HG03565 (cell line): ENCODE results near the gene MVK.

Source experiments
- ATAC-seq: cut with Tn5 transposase; IDR thresholded peaks from one replicate; pipeline ENCODE4 v1.9.1; 2021; ENCODE audit warnings: mild to moderate bottlenecking, moderate library complexity; ENCODE audit not compliant: unreplicated experiment

MVK gene

DNA sequence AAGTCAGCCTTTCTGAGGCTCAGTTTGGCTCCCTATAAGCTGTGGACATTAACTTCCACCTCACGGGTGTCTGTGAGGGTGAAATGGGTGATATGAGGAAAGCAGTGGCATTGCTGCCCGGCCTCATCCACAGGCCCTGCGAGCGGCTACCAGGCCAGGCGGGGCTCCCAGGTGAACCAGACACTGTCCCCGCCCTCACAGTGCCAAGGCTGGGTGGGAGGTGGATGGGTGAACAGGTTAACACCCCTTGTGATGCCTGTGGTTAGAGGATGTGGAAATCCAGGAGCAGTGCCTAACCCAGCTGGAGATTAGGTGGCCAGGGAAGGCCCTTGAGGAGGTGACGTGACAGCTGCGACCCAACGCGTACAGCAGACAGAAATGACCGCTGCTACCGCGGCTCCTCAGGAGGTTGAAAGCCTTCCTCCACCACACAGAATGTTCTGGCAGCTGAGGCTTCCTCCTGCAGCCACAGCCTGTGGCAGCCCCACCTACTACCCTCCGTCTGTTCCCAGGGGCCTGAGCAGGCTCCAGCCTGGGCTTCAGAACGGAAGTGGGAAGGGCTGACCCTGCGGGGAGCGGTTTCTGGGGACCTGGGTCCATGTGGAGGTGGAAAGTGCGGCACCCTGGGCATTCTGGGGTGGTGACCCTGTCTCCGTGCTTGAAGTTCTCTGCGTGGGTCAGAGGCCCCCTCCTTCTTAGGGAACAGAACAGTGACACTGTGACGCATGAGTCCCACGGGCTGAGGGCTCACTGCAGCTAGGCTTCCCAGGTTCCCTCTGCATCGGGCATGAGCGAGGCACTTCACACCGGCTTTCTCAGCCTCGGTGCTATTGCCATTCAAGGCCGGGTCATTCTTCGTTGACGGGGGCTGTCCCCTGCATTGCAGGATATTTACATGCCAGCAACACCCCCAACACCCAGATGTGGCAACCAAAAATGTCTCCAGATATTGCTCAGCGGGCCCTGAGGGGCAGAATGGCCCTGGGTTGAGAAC is 10.0 kb upstream of the MVK start:
- ATAC-seq = no peak

DNA sequence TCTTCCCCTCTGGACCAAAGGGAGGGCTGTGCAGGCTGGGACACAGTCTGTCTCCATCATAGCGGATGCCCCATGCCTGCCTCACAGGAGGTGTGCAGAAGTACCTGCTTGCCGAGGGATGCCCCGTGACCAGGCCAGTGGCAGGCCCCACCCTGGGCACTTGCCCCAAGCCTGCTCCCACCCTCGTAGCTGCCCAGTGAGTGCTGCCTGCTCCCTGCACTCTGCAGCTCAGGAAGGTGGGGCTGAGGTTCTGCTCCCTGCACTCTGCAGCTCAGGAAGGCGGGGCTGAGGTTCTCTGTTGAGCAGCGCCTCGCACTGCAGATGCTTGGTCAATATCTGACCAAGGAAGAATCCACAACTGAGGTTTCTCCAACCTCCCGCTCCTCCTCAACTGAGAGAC is 7.2 kb upstream of the MVK start:
- no peak for ATAC-seq

DNA sequence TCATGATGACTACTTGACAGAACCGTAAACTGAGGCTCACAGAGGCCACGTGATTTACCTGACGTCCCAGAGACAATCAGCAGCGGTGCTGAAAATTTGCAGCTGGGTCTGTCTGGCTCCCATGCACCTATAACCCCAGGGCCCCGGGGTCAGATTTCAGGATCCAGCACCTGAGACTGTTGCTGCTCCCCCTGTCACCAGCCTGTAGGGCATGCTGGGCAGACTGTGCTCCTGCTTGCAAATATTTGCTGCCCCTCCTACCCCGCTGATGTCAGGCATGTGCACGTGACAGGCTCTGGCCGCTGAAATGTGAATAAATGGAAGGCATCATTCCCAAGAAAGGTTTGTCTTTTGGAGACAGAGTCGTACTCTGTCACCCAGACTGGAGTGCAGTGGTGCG is 6.3 kb upstream of the MVK start:
- ATAC-seq = no peak

DNA sequence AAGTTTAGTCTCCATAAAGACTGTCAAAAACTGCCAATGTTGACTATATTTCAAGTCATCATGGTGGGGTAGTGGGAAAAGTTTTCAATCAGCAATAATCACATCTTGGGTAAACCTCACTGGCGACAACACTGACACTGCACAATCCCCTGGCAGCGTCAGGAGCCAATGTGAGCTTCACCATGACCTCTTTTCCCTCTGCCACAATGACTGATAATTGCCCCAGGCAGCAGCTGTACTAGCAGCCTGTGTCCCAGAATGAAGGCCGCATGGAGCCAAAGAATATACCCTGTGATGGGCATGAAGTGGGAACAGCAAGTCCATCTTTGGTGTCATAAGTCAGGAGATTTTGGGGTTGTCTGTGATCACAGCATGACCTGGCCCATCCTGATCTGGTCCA is 5.6 kb upstream of the MVK start:
- no peak for ATAC-seq

DNA sequence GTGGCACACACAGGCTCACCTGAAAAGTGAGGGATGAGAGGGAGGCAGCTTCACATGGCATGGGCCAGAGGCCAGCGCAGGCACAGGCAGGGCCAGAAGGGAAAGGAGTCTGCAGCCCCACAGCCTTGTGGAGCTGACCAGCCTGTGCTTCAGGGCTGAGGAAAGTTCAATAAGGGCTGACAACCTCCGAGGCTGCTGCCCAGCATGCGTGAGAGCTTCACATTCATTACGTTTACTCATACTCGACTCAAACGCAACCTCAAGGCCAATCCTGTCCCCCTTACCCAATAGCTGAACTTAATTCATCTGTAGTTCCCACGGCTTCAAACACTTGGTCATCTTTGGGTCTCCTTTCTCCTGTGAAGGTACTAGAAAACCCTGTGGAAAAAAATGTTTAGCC is 5.1 kb upstream of the MVK start:
- no peak for ATAC-seq

DNA sequence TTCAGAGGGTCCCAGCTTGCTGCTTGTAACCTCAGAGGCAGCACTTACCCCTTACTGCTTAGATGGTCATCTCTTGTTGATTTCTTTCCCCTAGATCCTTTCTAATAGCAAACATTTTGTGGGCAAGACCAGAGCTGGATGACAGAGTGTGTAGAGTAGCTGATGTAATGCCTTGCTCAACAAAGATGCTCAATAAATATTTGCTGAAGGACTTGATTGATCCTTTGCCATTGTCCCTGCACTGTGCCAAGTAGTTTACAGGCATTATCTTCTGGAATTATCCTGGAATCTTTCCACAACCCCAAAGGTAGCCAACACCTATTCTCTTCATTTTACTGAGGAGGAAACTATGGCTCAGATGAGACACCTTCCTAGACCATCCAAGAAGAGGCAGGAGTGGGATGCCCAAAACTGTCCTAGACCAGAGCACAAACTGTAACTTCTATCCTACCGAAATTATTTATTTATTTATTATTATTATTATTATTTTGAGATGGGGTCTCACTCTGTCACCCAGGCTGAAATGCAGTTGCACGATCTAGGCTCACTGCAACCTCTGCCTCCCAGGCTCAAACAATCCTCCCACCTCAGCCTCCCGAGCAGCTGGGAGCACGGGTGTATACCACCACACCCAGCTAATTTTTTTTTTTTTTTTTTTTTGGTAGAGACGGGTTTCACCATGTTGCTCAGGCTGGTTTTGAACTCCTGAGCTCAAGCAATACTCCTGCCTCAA is 1.7 kb upstream of the MVK start:
- no peak for ATAC-seq

DNA sequence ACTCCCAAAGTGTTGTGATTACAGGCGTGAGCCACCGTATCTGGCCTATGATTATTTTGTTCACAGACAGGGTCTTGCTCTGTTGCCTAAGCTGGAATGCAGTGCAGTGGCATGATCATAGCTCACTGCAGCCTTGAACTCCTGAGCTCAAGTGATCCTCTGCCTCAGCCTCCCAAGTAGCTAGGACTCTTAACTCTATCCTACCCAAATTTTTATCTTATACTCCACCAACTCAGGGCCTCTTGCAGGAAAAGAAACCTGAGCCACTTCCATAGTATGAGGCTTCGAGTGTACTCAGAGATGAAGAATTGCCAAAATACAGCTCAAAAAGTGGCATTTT is 1.1 kb upstream of the MVK start:
- ATAC-seq = no peak

DNA sequence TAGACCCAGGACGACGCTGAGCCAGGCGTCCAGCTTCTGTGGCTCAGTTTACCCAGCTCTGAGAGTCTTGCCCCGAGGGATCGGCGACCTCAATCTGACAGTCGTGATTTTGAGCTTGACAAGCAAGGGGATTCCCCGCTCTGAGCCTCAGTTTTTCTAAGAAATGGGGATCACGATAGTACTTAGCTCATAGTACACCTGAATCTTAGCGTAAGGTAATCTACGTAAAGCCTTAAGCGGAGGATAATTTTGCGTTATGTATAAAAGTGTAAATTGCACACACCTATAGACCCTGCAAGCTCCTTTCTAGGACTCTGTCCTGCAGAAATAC is 285 bp downstream of the MVK start:
- no peak for ATAC-seq

DNA sequence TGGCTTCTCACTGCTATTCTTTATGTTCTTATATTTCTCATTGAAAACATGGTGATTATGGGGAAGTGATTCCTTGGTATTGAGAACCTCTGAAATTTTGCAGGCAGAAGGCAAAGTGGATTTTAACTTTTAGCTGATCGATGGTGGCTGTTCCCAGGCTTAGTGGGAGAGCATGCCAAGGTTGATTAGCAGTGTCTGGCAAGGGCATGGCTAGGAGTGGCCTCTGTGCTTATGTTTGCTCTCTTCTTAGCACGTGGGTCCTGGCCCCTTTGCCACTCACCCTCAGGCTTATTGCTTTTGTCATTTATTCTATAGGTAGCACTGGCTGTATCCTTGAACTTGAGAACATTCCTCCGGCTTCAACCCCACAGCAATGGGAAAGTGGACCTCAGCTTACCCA is 2.1 kb downstream of the MVK start:
- no peak for ATAC-seq

DNA sequence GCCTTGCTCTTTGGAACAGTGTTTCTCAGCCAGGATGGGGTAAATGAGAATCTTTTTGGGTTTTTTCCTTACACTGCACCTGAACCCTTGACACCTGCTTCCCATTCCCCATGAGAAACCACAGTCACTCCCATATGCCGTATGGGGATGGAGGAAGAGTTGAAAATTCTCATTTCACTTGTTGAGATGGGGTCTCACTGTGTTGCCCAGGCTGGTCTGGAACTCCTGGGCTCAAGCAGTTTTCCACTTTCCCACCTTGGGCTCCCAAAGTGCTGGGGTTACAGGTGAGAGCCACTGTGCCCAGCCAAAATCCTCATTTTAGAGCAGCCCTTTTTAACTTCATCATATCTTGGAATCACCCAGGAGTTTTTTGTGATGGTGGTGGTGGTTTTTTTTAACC is 3.7 kb downstream of the MVK start:
- ATAC-seq = no peak

DNA sequence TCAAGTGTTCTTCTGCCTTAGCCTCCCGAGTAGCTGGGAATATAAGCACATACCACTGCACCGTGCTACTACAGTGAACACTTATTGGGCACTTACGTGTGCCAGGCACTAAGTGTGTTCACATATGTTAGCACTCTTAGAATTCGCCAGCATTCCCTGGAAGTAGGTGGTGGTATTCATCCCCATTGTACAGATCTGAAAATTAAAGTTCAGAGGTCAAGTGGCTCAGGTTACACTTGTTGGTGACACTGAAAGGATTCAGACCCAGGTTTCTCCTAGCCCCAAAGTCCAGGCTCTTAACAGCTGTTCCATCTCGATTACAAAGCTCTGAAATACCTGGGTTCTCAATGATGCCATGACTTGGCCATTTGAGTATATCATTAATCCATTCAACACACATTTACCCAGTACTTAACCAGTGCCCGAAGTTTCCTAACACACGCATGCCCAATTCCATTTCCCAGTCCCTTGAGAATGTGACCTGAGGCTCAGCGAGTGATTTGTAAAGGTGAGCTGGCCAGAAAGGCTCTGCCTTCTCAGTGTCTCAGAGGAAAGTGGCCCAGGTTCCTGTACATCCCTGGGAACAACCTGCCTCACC is 4.8 kb downstream of the MVK start:
- no peak for ATAC-seq

DNA sequence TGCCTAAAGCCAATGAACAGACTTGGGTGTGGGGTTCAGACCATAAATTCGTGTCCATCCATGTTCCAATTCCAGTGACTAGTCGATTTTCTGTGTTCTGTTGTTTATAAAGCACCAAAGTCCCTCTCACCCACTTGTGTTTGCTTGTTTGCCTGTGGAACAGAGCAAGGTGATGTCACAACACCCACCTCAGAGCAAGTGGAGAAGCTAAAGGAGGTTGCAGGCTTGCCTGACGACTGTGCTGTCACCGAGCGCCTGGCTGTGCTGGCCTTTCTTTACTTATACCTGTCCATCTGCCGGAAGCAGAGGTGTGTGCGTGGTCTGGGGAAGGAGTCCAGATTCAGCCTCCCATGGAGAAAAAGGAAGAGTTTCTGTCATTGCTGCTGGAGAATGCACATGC is 6.0 kb downstream of the MVK start:
- no peak for ATAC-seq

DNA sequence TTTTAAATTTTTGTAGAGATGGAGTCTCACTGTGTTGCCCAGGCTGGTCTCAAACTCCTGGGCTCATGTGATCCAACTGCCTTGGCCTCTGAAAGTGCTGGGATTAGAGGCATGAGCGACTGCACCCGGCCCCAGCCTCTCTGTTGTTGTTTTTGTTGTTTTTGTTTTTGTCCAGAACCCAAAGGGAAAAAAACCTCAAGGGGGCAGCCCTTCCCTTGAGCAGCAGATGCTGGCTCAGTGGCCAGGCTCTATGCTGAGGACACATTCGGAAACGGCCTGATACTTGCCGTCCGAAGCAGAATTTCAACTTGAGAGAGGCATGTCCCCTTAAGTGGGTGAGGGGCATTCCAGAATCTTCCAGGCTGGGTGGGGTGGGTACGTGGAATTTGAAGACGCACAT is 6.7 kb downstream of the MVK start:
- ATAC-seq = no peak

DNA sequence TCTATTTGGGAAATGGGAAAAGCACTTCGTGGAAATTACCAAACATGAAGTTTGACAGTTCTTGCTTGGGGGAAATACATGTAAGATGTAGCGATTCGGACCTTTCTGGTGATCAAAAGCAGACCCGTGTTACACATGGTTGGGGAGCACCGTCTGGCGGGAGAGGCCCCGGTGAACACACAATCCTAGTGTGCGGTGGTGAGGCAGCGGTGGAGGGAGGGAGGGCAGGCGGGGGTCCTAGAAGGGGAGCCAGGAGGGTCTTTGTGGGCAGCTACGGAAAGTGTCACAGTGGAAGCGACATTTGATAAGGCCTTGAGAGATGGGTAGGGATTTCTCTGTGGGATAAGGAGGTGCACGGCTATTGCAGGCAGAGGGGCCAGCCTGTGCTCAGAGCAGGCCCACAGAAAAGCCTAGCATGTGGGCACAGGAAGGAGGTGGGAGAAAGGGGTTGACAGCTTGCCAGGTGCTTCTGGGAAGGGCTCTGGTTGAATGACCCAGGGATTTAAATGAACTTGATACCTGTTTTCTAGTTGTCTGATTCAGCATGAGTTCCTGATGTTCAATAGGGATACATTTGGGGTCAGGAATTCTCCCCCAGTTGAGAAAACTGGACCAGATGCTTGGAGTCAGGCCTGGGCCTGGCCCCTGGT is 7.2 kb downstream of the MVK start:
- no peak for ATAC-seq

DNA sequence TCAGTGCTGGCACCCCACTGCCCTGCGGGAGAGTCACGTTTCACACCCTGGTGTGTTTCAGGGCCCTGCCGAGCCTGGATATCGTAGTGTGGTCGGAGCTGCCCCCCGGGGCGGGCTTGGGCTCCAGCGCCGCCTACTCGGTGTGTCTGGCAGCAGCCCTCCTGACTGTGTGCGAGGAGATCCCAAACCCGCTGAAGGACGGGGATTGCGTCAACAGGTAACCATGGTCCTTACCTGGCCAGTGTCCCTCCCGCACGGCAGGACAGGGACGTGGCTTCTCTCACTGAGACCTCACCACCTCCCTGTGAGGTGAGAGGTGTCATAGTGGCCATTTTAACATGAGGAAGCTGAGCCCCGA is 7.7 kb downstream of the MVK start:
- no peak for ATAC-seq

DNA sequence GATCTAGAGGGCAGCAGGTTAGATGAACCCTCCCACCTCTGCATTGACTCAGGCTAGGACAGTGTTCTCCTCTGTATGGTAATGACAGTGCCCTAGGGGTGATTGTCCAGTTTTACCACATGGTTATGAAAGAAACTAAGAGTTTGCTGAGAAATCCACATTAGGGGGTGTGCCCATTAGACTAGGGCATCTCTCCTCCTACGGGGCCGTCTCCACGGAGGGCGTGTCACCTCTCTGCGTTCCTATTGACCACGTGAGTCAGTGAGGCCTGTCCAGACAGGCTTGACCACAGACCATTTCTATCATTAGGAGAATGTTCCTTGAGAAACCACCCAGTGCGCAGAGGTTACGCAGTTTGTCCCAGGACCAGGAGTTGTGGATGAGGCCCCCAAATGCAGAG is 8.3 kb downstream of the MVK start:
- ATAC-seq = no peak

DNA sequence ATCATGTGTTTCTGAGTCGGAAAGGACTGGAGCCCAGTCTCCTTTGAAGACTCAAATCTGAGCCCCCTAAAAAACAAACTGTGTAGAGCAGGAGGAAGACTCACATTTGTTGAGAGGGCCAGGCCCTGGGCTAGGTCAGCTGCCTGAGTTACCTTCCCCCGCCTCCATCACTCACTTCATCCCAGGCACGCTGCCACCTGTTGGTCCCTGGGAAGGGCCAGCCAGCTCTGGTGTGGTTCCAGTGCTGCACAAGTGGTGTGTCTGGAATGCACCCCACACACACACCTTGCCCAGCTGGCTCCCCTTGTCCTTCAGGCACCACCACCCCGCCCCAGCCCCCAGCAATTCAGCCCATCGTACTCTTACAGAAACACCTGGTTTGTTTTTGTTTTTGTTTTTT is 9.0 kb downstream of the MVK start:
- ATAC-seq = no peak

DNA sequence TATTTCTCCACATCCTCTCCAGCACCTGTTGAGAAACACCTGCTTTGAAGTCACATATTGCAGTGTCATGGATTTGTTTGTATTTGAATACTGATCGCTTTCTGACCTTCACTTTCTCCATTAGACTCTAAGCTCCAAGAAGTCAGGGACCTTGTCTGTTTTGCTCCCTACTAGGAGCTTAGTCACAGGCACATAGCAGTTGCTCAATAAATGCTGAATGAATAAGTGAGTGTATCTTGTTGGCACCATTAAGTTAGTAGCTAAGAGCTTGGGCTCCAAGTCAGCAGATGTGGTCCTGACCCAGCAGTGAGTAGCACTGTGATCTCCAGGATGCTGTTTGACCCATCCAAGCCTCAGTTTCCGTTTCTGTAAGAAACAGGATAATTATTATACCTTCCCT is 10.1 kb downstream of the MVK start:
- ATAC-seq = no peak

DNA sequence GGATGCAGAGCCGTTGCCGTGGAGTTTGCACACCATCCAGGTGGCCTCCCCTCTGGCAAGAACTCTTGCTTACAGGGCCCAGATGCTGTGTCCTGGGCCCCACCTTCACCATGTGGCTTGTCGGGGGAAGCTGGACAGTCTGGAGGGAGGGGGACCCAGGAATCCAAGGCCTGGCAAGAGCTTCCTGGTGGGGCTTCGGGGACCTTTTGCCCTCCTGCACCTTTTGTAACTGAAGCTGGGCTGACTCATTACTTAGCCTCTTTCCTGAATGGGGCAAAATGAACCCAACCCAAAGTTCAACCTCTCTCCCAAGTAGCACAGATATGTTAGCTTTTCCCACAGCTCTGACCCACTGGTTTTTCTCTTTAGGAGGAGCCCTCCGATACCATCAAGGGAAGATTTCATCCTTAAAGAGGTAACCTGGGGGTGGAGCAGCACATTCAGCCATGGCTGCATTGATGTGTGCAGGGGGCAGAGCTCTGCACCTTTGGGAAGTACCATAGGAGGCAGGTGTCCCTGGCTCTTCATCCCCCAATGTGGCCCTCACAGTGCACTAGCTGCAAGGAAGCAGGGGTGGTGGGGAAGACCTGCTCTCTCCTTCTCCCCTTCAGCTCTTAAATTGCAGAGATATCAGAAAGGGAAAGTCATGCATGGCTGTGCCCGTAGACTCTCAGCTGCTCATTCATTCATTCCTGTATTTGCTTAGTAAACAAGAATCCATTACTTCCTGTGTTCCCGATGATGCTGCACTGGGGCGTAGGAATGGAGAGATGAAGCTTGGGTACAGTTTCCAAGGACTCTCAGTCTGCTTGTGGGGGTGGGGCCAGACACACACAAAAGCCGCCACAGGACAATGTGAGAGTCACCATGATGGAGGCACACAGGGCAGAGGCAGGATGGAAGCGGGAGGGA is 13.0 kb downstream of the MVK start:
- ATAC-seq = no peak

DNA sequence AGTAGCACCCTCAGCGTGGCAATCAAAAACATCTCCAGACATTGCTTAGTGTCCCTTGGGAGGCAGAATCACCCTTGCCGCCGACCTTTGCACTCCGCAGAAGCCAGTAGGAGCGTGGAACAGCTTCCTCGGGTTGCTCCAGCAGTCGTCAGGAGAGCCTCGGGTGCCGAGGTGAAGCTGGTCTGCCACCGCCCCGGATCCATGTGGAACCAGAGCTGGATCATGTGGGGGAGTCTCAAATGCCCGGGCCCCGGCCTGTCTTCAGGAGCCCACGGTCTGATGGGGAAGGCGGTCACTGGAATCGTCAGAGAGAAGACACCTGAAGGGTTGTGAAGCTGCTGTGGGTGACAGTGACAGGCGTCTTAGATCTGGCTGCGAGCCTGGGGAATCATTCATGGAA is 14.3 kb downstream of the MVK start:
- no peak for ATAC-seq
